NCI-H524 treated with DMSO at 0.1 percent for 48 hours (cell line): ENCODE data around the gene NABP2.

ENCODE experiments used
- DNase-seq: peaks from one replicate; lab custom pipeline; 2025; lab: John Stamatoyannopoulos, UW

Gene NABP2

DNA sequence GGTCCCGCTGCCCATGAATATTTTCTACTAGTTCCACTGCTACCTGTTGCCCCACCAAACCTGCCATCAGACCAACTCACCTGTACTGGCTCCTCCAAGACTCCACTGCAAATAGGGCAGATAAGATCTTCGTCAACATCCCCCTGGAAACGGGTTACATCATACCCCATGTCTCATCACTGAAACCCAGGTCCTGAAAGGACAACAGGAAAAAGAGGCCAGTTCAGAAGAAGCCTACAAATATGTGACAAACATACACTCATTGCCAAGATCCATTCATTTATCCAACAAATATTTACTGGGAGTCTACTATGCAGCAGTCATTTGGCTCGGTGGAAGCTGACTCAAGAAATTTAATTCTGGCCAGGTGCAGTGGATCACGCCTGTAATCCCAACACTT is 10.3 kb upstream of the NABP2 start:
- no peak for DNase-seq

DNA sequence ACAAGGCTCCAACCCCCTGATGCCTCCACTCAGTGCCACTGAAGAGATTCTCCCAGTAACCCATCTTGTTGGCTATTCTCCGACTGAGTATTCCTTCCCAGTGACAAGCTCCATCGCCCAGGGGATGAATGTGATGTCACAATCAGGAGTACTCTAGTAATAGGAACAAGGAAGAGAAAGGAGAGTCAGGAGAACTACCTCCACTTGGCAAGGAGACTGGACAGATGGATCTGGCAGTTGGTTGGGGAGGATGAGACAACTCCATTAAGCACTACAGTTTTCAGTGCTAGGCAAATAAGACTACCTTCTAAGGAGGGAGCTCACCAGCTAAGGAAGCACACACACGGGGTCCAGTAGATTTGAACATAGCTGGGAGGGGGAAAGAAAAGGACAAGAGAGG is 7.7 kb upstream of the NABP2 start:
- no peak for DNase-seq

DNA sequence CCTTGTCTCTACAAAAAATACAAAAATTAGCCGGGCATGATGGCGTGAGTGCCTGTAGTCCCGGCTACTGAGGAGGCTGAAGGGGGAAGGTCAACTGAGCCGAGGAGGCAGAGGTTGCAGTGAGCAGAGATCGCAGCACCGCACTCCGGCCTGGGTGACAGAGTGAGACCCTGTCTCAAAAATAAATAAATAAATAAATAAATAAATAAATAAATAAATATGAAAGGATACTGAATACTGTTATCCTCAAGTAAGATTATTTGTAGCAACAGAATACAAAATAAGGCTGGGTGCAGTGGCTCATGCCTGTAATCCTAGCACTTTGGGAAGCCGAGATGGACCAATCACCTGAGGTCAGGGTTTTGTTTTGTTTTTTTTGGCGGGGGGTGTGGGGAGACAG is 4.3 kb upstream of the NABP2 start:
- no peak for DNase-seq

DNA sequence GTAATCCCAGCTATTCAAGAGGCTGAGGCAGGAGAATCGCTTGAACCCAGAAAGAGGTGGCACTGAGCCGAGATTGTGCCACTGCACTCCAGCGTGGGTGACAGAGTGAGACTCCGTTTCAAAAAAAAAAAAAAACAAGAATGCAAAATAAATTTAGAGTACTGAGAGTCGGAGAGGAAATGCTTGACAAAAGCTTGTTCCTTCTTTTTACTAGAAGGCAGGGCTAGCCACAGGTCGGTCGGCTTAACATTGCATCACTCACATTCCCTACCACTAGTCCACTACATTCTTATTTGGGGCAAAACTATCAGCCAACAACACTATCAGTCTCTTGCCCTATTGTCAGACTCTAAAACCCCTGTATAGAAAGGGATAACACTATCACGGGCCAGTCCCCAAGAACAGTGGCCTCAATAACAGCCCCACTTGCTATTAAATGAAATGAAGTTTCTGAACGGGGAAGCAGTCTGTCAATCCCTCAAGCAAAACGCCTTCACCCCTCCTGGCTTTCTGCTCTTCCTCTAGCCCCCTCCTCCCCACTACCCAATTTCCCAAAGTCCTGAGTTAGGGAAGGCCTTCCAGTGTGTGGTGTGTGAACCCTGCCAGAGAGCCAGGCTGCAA is 3.4 kb upstream of the NABP2 start:
- no peak for DNase-seq

DNA sequence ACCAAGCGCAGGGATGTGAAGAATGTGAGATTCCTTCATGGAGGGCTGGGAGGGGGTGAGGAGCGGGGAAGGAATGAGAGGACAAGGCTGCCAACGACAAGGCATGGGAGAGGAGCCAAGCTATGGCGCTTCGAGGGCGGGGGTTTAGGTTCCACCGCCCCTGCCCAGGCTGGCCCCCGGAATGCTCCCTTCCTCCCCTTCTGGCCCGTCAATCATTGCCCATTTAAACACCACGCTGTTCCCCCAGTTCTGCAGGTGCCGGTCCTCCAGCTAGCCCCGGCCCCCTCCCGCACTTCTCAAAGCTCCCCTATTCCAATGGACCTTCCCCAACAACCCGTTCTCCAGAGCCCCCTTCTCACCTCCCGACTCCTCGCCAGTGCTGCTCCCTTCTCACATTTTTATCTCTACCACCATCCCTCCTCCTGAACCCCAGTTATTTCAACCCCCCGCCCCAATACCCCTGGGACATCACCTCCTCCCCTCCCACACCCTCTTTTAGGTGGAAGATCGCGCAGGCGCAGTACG is 2.8 kb upstream of the NABP2 start:
- no peak for DNase-seq

DNA sequence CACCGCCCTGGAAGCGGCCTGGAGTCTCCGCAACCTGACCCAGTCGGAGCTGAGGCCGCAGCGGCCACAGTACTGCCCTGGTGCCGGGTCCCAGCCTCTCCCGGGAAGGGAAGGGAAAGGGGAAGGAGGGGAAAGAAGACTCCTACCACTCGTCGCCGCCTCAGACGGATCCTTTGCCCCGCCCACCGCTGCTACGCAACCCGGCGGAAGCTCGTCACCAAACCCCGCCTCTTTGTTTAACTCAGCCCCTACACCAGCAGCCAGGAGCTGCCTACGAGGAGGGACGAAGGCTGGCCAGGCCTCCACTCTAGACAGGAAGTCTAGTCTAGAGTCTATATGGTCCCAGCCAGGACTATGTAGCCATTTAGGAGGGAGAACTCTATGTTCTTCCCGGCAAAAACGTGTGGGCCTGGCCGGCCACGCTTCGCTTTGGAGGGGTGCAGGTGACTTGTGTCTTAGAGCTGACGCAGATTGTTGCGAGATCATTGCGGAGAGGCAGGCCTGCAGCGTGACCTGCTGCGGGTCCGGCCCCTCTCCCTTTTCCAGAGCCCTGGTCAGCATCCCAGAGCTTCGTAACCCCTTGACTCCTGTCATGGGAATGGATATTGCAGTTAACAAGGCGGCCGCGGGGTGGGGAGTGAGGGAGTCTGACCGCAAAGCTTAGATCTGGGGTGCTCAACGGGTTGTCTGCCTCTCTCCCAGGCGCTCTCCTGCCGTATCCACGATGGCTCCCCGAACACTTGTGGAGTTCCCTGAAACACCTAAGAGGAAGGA is 2.2 kb upstream of the NABP2 start, which contains the start of gene RNF41:
RNF41 (minus strand) TSS at position 166 of the 774 bp plus-strand sequence. CDS start 7,875 bp downstream, outside the sequence.
- DNase-seq, result peak; percentile 71

DNA sequence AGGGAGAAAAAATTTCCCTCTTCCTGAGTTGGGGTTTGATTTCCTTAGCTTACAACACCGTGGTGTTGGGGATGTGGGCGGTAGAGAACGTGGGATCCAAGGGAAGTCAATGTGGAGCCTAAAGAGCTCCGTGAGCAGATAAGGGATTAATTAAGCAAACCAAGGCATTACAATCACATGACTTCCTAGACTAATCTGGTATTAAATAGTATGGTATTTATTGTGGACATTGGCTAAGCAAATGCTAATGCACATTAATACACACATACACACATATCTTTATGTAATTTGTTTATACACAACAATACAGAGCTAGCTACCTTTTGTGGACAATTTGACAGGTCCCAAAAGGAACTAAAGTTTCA is 1.6 kb upstream of the NABP2 start:
- no peak for DNase-seq

DNA sequence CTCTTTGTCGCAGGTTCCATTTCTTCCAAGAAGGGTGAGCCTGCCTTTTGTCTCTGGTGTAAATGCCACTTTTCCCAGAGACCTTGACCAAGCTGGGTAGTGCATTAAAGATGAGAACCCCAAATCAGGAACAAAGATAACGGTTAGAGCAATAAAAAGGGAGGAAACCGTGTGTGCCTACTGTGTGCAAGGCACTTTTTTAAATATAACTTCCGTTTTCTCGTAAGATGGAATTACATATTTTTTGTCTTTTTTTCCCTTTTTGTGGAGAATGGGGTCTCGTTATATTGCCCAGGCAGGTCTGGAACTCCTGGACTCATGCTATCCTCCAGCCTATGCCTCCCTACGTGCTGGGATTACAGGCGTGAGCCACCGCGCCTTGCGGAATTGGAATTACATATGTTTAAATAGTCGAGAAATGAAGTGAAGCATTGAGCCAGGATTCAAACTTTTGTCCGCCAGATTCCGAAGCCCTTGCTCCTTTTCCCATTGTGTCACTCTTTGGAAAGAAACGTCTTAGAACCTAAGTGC is 506 bp upstream of the NABP2 start:
- no peak for DNase-seq

DNA sequence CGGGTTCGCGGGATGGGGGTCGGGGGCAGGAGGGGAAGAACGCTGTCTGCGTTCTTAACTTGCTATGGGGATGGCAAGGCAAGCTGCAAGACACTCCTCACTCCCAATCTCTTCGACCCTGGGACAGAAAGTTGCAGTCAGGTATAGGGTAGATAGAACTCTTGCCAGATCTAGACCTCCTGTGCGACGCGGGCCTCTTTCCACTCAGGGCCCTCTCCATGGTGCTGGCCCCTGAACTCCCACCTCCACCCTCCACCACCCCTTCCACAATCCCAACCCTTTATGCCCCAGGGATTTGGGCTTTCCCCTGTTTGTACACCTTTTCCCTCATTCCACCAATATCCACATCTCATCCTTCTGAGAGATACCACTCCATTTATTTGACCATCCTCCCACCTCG is 812 bp downstream of the NABP2 start:
- DNase-seq, result no peak

DNA sequence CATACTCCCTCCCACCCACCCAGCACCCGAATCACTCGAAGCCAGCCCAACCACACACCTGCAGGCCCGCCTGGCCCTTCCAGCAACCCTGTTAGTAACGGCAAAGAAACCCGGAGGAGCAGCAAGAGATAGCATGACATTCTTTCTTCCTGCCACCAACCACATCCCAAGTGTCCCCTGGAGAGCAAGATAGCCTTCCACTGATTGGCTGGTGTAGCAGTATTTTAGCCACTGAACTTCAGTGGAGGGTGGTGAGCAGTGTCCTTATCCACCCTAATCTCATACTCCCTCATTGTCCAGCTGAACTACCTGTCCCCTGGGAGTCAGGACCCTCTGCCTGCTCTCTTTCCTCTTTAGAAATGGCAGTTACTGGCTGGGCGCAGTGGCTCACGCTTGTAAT is 4.9 kb downstream of the NABP2 start:
- no peak for DNase-seq

DNA sequence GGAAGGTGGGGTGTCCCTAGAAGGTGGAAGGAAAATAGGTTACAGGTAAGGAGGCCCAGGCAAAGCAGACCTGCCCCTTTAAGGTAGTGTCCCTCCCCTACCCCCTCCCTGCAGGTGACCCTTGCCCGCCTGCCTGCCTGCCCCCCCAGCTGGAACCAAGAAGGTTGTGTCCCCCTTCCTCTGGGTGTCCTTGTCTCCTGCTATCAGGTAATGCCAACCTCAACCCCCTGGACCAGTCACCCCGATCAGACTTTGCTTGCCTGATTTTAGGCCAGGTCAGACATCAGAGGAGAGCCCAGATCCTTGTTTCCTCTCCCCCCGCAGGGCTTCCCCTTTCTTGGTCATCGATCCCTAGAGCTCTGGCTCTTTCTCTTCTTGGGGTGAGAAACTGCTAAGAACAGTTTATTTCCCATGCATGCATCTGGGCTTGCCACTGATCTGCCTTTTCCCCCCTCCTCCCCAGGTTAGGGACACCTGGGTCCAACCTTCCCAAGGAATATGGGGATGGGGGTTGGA is 5.8 kb downstream of the NABP2 start, which contains the start of gene SLC39A5:
SLC39A5 (plus strand) TSS at position 136 of the 516 bp plus-strand sequence. CDS start 1,224 bp downstream, outside the sequence.
- DNase-seq, result no peak

DNA sequence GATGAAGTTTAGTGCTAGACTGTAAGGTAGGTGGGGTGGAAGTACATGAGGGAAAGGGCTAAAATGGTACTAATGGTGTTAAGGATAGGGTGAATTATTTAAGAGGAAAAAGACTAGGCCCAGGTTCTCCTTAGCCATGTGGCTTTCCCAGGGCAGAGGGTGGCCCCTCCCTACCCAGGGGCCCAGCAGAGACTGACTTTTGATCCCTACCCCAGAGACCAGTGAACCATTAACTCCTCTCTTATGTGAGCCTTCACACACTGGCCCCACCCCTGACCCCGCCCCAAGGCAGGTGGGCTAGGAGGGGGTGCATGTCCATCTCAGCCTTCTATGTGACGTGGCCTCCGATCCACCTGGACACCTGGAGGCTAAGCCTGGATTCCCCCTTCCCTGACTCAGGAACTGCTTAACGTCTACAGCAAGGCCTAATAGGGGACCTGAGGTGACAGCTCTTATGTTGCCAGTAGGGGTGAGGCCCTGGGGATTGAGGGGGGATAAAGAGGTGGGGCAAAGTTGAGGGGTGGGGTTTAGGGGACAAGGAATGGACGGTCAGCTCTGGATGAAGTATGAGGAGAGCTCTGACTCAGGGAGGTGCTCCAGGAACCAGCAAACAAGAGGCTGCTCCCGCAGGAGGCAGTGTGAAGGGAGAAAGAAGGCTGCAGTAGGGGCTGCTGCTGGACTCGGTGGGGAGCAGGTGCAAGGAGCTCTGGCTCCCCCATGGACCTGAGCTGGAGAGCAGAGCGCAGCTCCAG is 6.5 kb downstream of the NABP2 start:
- DNase-seq, result no peak

DNA sequence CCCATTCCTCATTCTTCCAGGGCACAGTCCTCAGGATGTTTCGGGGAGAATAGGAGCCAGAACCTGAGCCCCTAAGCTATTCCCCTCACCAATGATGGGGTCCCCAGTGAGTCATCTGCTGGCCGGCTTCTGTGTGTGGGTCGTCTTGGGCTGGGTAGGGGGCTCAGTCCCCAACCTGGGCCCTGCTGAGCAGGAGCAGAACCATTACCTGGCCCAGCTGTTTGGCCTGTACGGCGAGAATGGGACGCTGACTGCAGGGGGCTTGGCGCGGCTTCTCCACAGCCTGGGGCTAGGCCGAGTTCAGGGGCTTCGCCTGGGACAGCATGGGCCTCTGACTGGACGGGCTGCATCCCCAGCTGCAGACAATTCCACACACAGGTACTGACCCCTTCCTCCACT is 7.0 kb downstream of the NABP2 start:
- DNase-seq, result no peak

DNA sequence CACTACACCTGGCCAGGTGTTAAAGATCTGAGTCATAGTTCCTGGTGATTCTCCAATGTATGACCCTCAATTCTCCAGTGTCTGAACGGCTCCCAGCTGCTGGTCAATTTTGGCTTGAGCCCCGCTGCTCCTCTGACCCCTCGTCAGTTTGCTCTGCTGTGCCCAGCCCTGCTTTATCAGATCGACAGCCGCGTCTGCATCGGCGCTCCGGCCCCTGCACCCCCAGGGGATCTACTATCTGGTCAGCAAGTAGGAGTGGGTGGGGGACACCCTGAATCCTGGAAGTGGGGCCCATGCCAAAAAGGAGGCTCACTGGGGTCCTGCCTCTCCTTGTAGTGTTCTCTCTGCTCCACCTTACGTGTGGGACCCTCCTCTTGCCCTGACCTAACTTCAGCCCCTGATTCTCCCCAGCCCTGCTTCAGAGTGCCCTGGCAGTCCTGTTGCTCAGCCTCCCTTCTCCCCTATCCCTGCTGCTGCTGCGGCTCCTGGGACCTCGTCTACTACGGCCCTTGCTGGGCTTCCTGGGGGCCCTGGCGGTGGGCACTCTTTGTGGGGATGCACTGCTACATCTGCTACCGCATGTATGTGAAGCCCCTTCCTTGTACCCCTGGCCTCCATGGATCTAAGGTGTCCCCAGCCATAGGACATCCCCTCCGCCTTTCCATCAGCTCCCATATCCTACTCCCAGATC is 10.7 kb downstream of the NABP2 start:
- no peak for DNase-seq

DNA sequence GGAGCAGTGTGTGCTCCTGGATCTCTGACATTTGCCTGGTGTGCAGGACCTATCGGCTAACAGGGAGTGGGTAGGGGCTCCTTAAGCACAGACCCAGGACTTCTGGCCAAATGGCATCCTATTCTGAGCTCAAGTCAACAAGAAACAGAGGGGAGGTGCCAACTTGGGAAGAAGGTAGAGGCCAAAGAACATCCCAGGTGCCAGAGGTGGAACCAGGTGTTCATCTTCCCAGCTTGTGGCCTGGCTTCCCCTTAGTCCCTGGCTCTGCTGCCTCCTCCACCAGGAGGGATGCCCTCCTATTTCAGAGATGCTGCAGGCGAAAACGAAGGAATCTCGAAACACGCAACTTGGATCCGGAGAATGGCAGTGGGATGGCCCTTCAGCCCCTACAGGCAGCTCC is 11.9 kb downstream of the NABP2 start:
- DNase-seq, result no peak

DNA sequence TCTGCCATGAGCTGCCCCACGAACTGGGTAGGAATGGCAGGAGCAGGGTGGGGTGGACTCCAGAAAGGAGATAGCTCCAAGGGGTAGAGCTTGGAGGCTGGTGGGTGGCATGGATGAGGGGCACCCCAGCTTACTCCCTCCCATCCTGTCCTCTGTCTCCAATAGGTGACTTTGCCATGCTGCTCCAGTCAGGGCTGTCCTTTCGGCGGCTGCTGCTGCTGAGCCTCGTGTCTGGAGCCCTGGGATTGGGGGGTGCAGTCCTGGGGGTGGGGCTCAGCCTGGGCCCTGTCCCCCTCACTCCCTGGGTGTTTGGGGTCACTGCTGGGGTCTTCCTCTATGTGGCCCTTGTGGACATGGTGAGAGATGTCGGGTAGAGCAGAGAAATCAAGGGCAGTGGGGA is 12.8 kb downstream of the NABP2 start:
- no peak for DNase-seq

DNA sequence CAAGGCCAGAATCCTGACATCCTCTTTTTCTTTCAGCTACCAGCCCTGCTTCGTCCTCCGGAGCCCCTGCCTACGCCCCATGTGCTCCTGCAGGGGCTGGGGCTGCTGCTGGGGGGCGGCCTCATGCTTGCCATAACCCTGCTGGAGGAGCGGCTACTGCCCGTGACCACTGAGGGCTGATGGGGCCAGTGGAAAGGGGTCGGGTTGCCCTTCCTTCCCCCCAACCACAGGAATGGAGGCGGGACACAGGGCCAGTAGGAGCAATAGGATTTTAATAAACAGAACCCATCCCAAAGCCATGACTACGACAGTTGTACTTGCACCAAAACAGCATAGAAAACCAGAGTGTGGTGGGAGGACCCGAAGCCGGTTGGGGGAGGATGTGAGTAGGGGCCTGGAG is 13.4 kb downstream of the NABP2 start:
- DNase-seq, result no peak

DNA sequence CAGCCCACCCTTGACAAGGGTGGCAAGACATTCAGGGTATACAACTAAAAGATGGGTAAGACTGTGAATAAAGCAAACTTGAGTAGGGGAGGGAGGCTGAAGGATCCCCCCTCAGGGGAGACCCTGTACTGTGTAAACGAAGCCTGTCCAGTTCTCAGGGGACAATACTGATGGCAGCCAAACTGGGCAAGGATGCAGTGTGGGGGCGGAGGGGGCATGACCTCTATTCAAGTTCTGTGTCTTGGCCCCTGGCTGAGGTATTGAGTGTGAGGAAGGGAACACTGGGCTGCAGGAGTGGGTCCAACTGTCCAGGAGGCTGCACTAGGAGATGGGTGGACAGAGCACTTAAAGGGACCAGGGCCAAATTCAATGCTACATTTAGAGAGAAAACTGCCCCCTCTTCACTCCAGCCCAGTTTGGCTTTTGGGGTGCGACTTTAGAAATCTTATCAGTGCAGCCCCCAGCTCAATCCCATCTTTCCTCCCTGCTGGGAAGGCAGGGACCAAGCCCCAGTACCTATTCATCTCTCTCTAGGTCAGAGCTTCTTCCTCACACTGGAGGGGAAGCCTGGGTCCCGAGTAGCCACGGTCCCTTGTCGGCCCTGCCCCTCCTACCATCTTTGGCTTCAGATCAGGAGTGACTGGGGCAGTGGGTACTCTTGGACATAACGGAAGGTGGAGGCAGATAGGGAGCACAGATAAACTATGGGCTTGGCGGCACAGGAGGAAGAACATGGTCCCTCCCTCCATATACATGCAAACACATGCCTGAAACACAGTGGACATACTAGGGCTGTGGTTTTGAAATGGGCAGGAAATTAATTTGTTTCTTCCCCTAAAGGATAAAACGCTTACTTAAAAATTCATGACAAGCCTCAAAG is 17.5 kb downstream of the NABP2 start:
- DNase-seq, result no peak

DNA sequence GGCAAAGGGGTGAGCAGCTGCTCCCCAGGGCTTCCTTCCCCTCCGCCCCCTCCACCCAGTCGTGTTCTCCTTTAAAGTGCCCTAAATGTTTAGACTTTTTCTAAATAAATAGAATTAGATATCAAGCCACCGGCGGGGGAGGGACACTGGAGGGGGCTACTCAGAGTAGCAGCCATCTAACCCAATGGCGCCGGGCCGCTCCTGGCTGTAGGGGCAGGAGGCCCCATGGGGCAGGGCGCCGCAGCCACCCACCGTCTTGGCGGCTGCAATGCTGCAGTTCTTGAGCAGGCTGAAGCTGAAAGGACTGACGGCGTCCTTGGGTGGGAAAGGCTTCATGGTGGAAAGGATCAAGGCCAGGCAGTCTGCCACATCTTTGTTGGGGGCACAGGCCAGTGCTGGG is 18.8 kb downstream of the NABP2 start:
- DNase-seq, result no peak

DNA sequence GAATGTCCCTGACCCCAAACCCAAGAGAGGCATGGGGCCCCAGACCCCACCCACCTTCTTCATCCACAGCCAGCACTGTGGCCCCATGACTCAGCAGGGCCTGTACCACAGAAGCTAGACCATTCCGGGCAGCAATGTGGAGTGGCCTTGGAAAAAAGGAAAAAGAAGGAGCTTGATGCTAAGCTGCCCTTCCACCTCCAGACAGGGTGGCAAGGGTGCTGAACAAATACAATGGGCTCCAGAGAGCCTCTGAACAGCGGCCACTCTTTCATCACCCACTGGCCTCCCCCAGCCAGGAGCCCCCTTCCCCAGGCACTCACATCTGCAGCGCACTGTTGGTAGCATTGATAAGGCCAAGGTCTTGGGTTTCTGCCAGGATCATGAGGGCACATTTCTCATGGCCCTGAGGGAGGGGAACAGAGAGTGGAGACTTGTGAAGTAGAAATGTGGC is 19.6 kb downstream of the NABP2 start:
- no peak for DNase-seq

DNA sequence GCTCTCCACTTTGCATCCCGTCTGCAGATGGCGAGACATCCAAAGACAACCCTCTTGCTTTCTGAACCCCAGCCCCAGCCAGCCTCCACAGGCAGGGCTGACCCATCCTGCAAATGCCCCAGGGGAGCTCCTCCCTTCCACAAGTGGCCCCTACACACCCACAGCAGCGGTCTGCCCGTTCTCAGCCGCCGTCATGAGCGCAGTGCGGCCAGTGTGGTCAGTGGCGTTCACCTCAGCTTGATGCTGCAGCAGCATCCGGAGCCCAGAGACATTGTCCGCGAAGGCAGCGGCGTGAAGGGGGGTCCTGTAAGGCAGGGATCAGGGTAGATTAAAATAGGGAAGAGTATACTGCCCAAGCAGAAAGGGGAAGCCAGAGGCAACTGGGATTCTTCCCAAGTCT is 20.4 kb downstream of the NABP2 start:
- DNase-seq, result no peak
